Mesodermal cell (in vitro differentiated cells): Measurements from ENCODE around the gene AKAP13.

Experiments used
- H3K27ac ChIP-seq: 2 replicates; pipeline ENCODE4 v1.7.0; 2013; ENCODE audit warnings: mild to moderate bottlenecking, low read depth, low read length, moderate library complexity; ENCODE audit not compliant: severe bottlenecking
- H3K36me3 ChIP-seq: 2 replicates; pipeline ENCODE4 v1.7.1; 2013; ENCODE audit warnings: mild to moderate bottlenecking, low read length, moderate library complexity; ENCODE audit not compliant: control insufficient read depth, insufficient read depth
- H3K4me1 ChIP-seq: one replicate; pipeline ENCODE4 v1.7.1; 2013; ENCODE audit warnings: mild to moderate bottlenecking, low read length; ENCODE audit not compliant: insufficient read depth, control insufficient read depth, poor library complexity, severe bottlenecking
- H3K4me3 ChIP-seq: 2 replicates; pipeline ENCODE4 v1.7.0; 2013; ENCODE audit warnings: low read length, control low read depth, mild to moderate bottlenecking; ENCODE audit not compliant: insufficient read depth, poor library complexity, severe bottlenecking; ENCODE audit errors: extremely low read depth
- H3K9me3 ChIP-seq: 2 replicates; pipeline ENCODE4 v1.7.1; 2013; ENCODE audit warnings: mild to moderate bottlenecking, low read length, moderate library complexity; ENCODE audit not compliant: control insufficient read depth
- WGBS, 2 experiments: methylation state at CpG; one replicate each; pipeline ENCODE4 v1.1.5; 2013; ENCODE audit warnings: missing lambda C conversion rate in 2 of 2; ENCODE audit not compliant: insufficient coverage in 2 of 2; 5-methylcytosine and 5-hydroxymethylcytosine counted together

AKAP13 gene

DNA sequence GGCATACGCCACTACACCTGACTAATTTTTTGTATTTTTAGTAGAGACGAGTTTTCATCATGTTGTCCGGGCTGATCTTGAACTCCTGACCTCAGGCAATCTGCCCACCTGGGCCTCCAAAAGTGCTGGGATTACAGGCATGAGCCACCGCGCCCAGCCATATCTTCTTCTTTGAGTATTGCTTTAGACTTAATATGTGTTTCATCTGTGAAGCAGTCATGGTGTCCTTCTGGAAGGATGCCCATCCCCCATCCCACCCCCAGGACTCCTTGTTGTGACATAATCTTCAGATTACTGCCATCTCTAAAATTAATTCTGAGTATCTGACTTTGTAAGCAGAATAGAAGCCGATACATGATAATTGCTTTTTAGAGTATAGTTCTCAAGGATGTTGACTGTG, 356.7 kb downstream of the AKAP13 start:
- Histone ChIP-seq H3K4me3 (no peak overlapping the region), H3K9me3 (peaks cover 8% of the 10 kb centered on the region), H3K4me1 (no peaks in the 10 kb centered on the region), H3K36me3 (peaks cover 76% of the 10 kb centered on the region), H3K27ac (no peak overlapping the region)
- WGBS, 2 experiments: 96 to 97% methylated on average over 3 to 4 of the region's 6 CpGs

DNA sequence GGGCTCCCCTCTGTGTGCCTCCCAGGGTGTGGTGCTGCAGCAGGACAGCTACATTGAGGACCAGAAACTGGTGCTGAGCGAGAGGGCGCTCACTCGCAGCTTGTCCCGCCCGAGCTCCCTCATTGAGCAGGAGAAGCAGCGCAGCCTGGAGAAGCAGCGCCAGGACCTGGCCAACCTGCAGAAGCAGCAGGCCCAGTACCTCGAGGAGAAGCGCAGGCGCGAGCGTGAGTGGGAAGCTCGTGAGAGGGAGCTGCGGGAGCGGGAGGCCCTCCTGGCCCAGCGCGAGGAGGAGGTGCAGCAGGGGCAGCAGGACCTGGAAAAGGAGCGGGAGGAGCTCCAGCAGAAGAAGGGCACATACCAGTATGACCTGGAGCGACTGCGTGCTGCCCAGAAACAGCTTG, 360.6 kb downstream of the AKAP13 start:
- H3K36me3 ChIP-seq: peaks cover 77% of the 10 kb centered on the region
- no peaks in the 10 kb centered on the region for H3K4me1 ChIP-seq
- H3K27ac ChIP-seq: no peak overlapping the region
- H3K9me3 ChIP-seq: no peaks in the 10 kb centered on the region
- H3K4me3 ChIP-seq: no peak overlapping the region
- 94% methylated on average over 20 of the region's 20 CpGs for WGBS, 2 experiments

DNA sequence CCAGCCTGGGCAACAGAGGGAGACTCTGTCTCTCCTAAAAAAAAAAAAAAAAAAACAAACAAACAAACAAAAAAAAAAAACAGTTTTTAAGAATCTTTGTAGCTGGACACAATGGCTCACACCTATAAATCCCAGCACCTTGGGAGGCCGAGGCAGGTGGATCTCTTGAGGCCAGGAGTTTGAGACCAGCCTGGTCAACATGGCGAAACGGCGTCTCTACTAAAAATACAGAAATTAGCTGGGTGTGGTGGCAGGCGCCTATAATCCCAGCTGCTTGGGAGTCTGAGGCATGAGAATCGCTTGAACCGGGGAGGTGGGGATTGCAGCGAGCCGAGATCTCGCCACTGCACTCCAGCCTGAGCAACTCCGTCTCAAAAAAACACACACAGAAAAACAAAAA, 361.3 kb downstream of the AKAP13 start:
- no peaks in the 10 kb centered on the region for H3K4me1 ChIP-seq
- WGBS, 2 experiments: 94 to 95% methylated on average over 9 to 11 of the region's 11 CpGs
- no peaks in the 10 kb centered on the region for H3K9me3 ChIP-seq
- no peak overlapping the region for H3K27ac ChIP-seq
- peaks cover 77% of the 10 kb centered on the region for H3K36me3 ChIP-seq
- no peak overlapping the region for H3K4me3 ChIP-seq

DNA sequence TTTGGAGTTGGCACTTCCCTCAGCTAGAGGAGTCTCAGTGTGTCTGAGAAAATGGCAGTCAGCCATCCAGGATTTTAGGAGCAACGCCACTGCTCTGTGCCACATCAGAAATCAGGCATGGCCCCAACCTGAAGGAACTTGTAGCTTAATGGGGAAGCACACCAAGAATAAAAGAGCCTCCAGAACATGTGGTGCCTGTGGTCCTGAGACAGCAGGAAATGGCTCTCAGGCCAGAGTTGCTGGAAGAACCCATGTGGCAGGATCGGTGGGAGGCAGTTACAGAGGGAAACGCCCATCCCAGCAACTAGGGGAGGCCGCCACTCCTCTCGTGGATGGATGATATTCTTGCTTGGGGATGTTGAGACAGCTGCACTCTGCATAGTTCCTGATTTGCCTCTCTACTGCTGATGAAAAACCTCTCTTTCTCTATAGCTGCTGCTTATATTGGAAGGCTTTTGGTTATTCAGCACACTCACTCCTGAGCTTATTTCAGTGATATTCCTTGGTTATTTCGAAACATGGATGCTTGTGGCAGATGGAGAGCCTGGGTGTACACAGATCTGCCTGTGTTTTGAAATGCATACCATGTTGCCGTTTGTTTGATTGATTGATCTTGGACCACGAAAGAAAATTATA, 361.9 kb downstream of the AKAP13 start:
- Histone ChIP-seq H3K4me1 (no peaks in the 10 kb centered on the region), H3K4me3 (no peak overlapping the region), H3K27ac (no peak overlapping the region), H3K9me3 (no peaks in the 10 kb centered on the region), H3K36me3 (peaks cover 77% of the 10 kb centered on the region)
- 89 to 93% methylated on average over 4 to 7 of the region's 8 CpGs for WGBS, 2 experiments

DNA sequence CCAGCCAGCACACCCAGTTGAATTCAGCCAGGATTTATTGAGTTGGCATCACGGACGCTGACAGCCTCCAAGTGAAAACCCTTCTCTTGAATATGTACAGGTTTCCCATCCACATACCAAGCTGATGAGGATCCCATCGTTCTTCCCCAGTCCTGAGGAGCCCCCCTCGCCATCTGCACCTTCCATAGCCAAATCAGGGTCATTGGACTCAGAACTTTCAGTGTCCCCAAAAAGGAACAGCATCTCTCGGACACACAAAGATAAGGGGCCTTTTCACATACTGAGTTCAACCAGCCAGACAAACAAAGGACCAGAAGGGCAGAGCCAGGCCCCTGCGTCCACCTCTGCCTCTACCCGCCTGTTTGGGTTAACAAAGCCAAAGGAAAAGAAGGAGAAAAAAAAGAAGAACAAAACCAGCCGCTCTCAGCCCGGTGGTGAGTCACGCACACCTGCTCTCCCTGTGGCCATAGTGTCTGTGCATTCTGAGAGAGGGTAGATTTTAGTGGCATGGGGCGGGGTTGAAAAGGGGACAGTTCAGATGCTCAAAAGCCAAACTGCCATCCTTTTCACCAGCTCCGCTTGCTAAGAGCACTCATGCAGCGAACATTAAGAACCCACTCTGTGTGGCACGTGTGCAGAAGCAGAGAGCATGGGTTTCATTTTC, 363.1 kb downstream of the AKAP13 start:
- 90 to 91% methylated on average over 11 to 13 of the region's 14 CpGs for WGBS, 2 experiments
- Histone ChIP-seq H3K4me3 (no peak overlapping the region), H3K36me3 (peaks cover 82% of the 10 kb centered on the region), H3K27ac (no peak overlapping the region), H3K4me1 (no peaks in the 10 kb centered on the region), H3K9me3 (no peaks in the 10 kb centered on the region)

DNA sequence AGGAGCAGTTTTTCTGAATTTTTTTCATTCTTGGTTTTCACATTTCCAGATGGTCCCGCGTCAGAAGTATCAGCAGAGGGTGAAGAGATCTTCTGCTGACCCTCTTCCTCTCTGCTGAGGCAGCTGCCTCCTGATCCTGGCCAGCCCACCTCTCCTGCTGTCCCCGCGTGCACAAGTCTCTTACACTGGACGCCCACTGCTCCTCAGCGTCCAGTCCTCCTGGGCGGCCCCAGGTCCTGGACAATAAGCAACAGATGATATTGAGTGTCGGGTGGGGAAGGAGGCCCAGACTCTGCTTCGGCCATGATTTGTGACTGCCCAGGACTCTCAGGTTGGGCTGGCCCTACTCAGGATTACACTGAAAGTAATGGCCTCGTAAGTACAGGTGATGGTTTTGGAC, 364.2 kb downstream of the AKAP13 start:
- Histone ChIP-seq H3K36me3 (peaks cover 83% of the 10 kb centered on the region), H3K27ac (no peak overlapping the region), H3K9me3 (no peaks in the 10 kb centered on the region), H3K4me3 (no peak overlapping the region), H3K4me1 (no peaks in the 10 kb centered on the region)
- 94 to 98% methylated on average over 9 to 10 of the region's 10 CpGs for WGBS, 2 experiments

DNA sequence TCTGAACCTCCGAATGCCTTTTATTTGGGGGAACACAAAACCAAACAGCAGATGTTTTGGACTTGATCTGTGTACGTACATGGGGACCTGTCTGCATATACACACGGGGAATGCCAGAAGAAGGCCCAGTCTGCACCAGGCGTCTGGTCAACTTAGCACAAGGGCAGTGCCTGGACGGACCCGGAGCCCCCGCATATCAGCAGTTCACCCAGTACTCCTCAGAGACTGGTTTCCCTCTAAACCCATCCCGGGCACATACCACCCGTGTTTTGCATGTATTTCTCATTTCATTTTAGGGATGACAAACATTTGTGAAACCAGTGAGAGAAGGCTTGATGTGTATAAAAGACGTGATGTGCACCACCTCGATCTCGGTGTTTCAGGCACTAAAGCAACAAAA, 364.6 kb downstream of the AKAP13 start:
- Histone ChIP-seq H3K27ac (no peak overlapping the region), H3K4me3 (no peak overlapping the region), H3K9me3 (no peaks in the 10 kb centered on the region), H3K4me1 (no peaks in the 10 kb centered on the region), H3K36me3 (peaks cover 80% of the 10 kb centered on the region)
- 96% methylated on average over 6 to 9 of the region's 12 CpGs for WGBS, 2 experiments

DNA sequence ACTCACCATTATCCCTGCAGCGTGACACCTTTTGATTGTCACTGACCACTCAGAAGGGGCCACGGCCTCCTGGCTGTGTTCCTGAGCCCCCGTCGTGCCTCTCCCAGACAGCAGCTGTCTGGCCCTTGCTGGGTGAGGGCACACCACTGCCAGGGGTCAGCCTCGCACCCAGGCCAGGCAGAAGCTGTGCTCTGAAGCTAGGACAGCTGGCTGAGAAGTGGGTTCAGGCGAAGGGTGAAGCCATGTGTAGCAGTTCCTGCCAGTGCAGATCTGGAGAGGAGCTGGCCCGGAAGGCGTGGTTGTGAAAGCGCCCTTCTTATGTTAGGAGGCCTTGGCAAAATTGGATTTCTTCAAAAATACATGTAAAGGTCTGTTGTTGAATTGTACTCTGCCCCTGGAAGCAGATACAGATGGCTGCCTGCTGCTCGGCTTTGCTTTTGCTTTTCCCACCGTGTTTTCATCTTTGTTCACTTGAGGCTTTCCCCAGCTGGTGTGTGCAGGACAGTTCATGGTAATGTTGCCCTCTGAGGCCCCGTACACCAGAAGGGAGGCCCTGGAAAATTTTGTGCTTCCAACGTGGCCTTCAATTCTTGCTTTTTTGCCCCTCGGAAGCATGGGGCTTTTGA, 365.2 kb downstream of the AKAP13 start:
- H3K27ac ChIP-seq: no peak overlapping the region
- peaks cover 4% of the 10 kb centered on the region for H3K4me1 ChIP-seq
- H3K4me3 ChIP-seq: no peak overlapping the region
- peaks cover 74% of the 10 kb centered on the region for H3K36me3 ChIP-seq
- H3K9me3 ChIP-seq: no peaks in the 10 kb centered on the region
- 93 to 95% methylated on average over 10 to 12 of the region's 14 CpGs for WGBS, 2 experiments

DNA sequence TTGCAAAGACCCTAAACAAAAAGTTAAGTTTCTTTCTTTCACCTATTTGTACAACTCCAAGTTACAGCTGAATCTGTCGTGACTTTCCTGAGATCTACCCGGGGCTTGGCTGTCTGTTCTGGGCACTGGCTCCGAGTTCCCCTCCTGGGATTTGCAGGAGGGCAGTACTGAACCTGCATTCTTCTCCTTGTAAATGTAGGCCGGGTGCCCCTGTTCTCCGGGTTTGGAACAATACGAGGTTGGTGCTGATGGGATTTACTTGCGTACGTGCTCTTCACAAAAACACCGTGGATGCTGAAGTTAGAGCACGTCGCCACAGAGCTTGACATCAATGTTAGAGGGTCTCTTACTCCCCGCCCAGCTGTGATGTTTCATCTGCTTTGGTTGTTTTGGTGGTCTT, 366.2 kb downstream of the AKAP13 start:
- WGBS, 2 experiments: 93 to 97% methylated on average over 11 to 12 of the region's 12 CpGs
- Histone ChIP-seq H3K4me3 (no peak overlapping the region), H3K27ac (no peak overlapping the region), H3K4me1 (peaks cover 12% of the 10 kb centered on the region), H3K9me3 (no peaks in the 10 kb centered on the region), H3K36me3 (peaks cover 67% of the 10 kb centered on the region)

DNA sequence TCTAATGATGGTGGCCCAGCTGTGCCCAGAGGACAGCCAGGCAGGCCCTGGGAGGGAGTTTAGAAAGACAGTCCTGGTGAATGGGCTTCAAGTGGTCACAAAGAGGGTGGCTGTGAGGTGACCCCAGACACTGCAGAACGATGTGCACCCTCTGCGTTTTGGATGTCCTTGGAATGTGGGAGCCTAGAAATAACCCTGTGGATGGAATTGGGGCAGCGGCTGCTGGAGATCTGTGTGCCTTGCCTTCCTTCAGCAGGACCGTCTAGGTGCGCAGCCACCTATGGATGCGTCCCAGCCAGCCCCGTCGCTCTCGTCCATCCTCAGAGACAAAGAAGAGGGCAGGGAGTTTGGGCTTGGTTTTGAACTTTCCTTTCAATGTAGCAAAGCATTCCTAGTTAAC, 367.8 kb downstream of the AKAP13 start:
- Histone ChIP-seq H3K4me3 (no peak overlapping the region), H3K9me3 (no peaks in the 10 kb centered on the region), H3K4me1 (peaks cover 17% of the 10 kb centered on the region), H3K27ac (no peak overlapping the region), H3K36me3 (peaks cover 62% of the 10 kb centered on the region)
- 90 to 94% methylated on average over 8 to 9 of the region's 9 CpGs for WGBS, 2 experiments

DNA sequence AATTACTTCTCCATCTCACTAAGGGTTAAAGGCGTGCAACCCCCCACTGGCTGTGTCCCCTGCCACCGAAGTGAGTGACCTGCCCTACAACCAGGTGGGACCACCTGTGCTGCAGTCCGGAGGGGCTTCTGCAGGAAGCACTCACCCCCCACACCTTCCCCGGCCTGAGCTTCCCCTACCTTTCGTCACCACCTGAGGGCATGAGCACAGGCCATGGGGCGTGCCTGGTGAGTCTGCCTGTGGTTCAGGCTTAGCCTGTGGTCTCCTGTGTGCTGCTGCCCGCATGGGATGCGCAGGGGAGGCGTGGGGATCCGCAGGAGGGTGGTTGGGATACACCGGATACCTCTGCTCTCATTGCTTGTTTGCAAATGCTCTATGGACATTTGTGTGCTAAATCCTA, 368.3 kb downstream of the AKAP13 start:
- Histone ChIP-seq H3K27ac (no peak overlapping the region), H3K4me1 (peaks cover 17% of the 10 kb centered on the region), H3K9me3 (no peaks in the 10 kb centered on the region), H3K4me3 (no peak overlapping the region), H3K36me3 (peaks cover 56% of the 10 kb centered on the region)
- WGBS, 2 experiments: 50 to 88% methylated on average over 1 to 10 of the region's 11 CpGs
